A673 (cell line): Measurements from ENCODE around the gene GSPT2.

ENCODE experiments used
- EZH2 ChIP-seq: fragments of 200-600 bp; sonication (generic); IDR thresholded peaks from 2 replicates; pipeline ENCODE4 v1.6.1; 2017; ENCODE audit warnings: borderline replicate concordance, low read depth, mild to moderate bottlenecking, mixed read lengths, antibody characterized with exemption, low read length; ENCODE audit not compliant: poor library complexity, severe bottlenecking
- TF ChIP-seq, protein P1 (sequence below): fragments of 300-800, 200-600 bp; sonication (generic); conservative IDR thresholded peaks from 2 replicates; pipeline ENCODE4 v1.5.1; 2017; ENCODE audit warnings: low read depth, mild to moderate bottlenecking, antibody characterized with exemption, low read length, moderate library complexity, mixed read lengths

DNA sequence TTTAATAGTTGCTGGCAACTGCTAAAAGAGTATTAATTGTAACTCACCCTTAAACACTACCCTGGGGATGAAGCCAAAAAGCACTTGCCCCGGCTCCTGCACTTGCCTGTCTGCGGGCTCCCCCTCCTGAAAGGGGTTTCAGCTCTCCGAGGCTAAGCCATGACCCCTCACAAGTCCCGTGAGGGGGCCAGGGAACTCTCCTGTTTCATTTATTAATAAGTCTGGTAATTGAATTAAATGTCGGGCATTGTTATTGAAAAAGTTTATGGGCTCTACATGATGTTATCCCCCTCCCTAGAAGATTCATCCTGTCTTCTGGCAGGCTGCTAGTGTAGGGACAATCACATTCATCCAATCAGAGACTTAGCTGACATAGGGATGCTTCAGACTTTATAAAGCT lies 23.3 kb downstream of the GSPT2 start:
- TF ChIP-seq, protein P1, sequence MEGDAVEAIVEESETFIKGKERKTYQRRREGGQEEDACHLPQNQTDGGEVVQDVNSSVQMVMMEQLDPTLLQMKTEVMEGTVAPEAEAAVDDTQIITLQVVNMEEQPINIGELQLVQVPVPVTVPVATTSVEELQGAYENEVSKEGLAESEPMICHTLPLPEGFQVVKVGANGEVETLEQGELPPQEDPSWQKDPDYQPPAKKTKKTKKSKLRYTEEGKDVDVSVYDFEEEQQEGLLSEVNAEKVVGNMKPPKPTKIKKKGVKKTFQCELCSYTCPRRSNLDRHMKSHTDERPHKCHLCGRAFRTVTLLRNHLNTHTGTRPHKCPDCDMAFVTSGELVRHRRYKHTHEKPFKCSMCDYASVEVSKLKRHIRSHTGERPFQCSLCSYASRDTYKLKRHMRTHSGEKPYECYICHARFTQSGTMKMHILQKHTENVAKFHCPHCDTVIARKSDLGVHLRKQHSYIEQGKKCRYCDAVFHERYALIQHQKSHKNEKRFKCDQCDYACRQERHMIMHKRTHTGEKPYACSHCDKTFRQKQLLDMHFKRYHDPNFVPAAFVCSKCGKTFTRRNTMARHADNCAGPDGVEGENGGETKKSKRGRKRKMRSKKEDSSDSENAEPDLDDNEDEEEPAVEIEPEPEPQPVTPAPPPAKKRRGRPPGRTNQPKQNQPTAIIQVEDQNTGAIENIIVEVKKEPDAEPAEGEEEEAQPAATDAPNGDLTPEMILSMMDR = no peak
- TF ChIP-seq EZH2 = peak; percentile 52
